Uterus (tissue), 2 donors: ENCODE results near the gene PLAAT1.

Experiments
- POLR2A ChIP-seq, 2 donors: fragments of 450-650 bp; IDR thresholded peaks; one replicate each; pipeline ENCODE4 v1.6.1; 2016; ENCODE audit warnings: antibody characterized with exemption in 2 of 2, mild to moderate bottlenecking in 1 of 2, moderate library complexity in 1 of 2
- TF ChIP-seq, protein P1 (sequence below), 4 experiments: fragments of 200-600 bp in 2 of 4; fragments of 450-650 bp in 2 of 4; sonication (generic) in 2 of 4; IDR thresholded peaks; one replicate each; pipeline ENCODE4 v1.5.1; 2016 to 2019; ENCODE audit warnings: antibody characterized with exemption in 4 of 4, mild to moderate bottlenecking in 2 of 4, moderate library complexity in 1 of 4

DNA sequence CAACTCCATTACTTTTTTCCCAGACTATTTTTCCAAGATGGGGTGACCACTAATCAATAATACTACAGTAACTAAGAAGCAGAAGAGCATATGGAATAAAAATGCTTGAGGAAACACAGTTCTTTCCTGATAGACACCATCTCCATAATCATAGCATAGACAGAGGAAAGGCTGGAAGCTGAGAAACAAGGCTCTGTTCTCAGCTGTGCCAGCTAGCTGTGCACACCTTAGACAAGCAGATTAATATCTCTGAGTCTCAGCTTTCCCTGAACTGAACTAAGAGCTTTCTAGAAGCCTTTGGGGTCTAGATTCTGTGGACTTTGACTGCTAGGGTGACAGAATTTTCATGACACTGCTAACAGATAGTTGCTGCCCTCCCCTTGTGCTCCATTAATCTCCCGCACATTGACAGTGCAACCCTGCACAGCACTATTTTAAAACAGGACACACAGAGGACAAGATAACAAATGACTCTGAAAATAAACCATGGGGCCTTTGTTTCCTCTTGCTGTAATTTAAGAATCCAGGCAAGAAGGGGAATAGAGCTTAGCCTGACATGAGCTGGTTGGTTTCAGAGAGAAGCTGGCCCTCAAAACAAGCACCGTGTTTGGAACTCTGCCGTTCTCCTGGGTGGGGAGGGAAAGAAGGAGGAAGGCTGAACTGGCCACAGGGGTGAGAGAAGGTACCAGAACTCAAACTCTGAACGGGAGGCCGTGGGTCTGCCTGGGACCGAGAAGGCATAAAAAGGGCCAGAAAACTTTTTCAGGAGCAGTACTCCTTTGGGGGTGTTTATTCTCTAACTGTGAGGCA lies 70.1 kb downstream of the PLAAT1 start:
- TF ChIP-seq, protein P1, sequence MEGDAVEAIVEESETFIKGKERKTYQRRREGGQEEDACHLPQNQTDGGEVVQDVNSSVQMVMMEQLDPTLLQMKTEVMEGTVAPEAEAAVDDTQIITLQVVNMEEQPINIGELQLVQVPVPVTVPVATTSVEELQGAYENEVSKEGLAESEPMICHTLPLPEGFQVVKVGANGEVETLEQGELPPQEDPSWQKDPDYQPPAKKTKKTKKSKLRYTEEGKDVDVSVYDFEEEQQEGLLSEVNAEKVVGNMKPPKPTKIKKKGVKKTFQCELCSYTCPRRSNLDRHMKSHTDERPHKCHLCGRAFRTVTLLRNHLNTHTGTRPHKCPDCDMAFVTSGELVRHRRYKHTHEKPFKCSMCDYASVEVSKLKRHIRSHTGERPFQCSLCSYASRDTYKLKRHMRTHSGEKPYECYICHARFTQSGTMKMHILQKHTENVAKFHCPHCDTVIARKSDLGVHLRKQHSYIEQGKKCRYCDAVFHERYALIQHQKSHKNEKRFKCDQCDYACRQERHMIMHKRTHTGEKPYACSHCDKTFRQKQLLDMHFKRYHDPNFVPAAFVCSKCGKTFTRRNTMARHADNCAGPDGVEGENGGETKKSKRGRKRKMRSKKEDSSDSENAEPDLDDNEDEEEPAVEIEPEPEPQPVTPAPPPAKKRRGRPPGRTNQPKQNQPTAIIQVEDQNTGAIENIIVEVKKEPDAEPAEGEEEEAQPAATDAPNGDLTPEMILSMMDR (IDR thresholded peaks at IDR 0.05): no peak
- no peak for TF ChIP-seq POLR2A (IDR thresholded peaks at IDR 0.05)
